Lung (tissue), 12 donors: ENCODE measurements around the gene COBL. TPM values are rescaled to one million over a fixed set of nuclear protein-coding genes. Genes with fewer than 3 reads are reported as not detected.

ENCODE experiments used
- ATAC-seq: fragments of 200-7000 bp; cut with Tn5 transposase; one replicate; pipeline ENCODE4 v1.9.1; 2020; ENCODE audit warnings: moderate number of reproducible peaks; ENCODE audit not compliant: insufficient read depth, low FRiP score
- DNase-seq, 3 donors: peaks; one replicate each; pipeline ENCODE4 v3.0.0-alpha.2; 2013 to 2017
- H3K27ac ChIP-seq, 2 donors: one replicate each; pipeline ENCODE4 v1.5.1; 2013; ENCODE audit warnings: mild to moderate bottlenecking in 2 of 2, moderate library complexity in 2 of 2, control low read depth in 1 of 2, inconsistent platforms in 1 of 2, low read depth in 1 of 2, low read length in 1 of 2
- H3K27me3 ChIP-seq, 3 donors: one replicate each; pipeline ENCODE4 v1.5.1; 2013; ENCODE audit warnings: low read length in 2 of 3; ENCODE audit not compliant: control insufficient read depth in 3 of 3, insufficient read depth in 3 of 3
- H3K36me3 ChIP-seq, 4 donors: one replicate each; pipeline ENCODE4 v1.5.1; 2013; ENCODE audit warnings: low read length in 4 of 4, mild to moderate bottlenecking in 1 of 4, moderate library complexity in 1 of 4; ENCODE audit not compliant: control insufficient read depth in 4 of 4, insufficient read depth in 4 of 4
- H3K4me1 ChIP-seq, 5 donors: one replicate each; pipeline ENCODE4 v1.5.1; 2013; ENCODE audit warnings: low read length in 5 of 5, mild to moderate bottlenecking in 2 of 5, moderate library complexity in 1 of 5; ENCODE audit not compliant: control insufficient read depth in 5 of 5, insufficient read depth in 5 of 5
- H3K4me3 ChIP-seq: one replicate; pipeline ENCODE4 v1.5.1; 2013; ENCODE audit warnings: mild to moderate bottlenecking, control low read depth, moderate library complexity
- H3K9ac ChIP-seq, 2 donors: one replicate each; pipeline ENCODE4 v1.5.1; 2013; ENCODE audit warnings: low read length in 2 of 2, control low read depth in 1 of 2; ENCODE audit not compliant: insufficient read depth in 1 of 2
- H3K9me3 ChIP-seq, 4 donors: one replicate each; pipeline ENCODE4 v1.5.1; 2013; ENCODE audit warnings: low read length in 3 of 4, mild to moderate bottlenecking in 1 of 4, moderate library complexity in 1 of 4; ENCODE audit not compliant: control insufficient read depth in 4 of 4, insufficient read depth in 3 of 4
- CTCF ChIP-seq: IDR thresholded peaks from 2 replicates; pipeline ENCODE4 v1.5.1; 2012; ENCODE audit warnings: mild to moderate bottlenecking; ENCODE audit errors: control extremely low read depth, extremely low read depth
- WGBS, 2 donors: extraction: QIAGEN DNeasy Blood & Tissue Kit; methylation state at CpG; one replicate each; pipeline ENCODE4 v1.1.7; 2013; 5-methylcytosine and 5-hydroxymethylcytosine counted together
- polyA plus RNA-seq, 2 donors: library from polyadenylated mRNA; stranded (reverse); fragments of 200-250 nt; gene quantifications; one replicate each; pipeline ENCODE4 v1.2.1, GENCODE V29; 2013
- total RNA-seq, 2 donors: library from RNA; depleted of rRNA in 1 of 2; stranded (reverse); fragments of >200 nt in 1 of 2; gene quantifications; one replicate each; pipeline ENCODE4 v1.2.1, GENCODE V29; 2014 to 2021
- donor health status: control.
- donor health status: control.
- donor health status: Bipolar disorder and iron deficiency.
- donor health status: healthy.
- donor health status: DM: yes; HTN: yes; CAD: no.

The COBL gene
- total and polyA plus RNA-seq, 4 donors: 6.3 to 38.1 (median 15.0) TPM

GRCh38 chr7:50974240-50974639 is 342.4 kb downstream of the COBL start:
- Histone ChIP-seq H3K4me1 (peaks cover 0 to 4% (median 0%) of the 10 kb centered on the region in 5 donors), H3K27ac (no peak overlapping the region), H3K9me3 (peaks cover 0 to 5% (median 0%) of the 10 kb centered on the region in 4 donors), H3K9ac (no peak overlapping the region), H3K36me3 (no peaks in the 10 kb centered on the region), H3K27me3 (no peaks in the 10 kb centered on the region), H3K4me3 (no peak overlapping the region)
- no peak for DNase-seq
- TF ChIP-seq CTCF: no peak
- WGBS, 2 donors: 58 to 62% methylated on average over 5 of the region's 5 CpGs
- no peak for ATAC-seq

- DNase-seq: no peak
- TF ChIP-seq CTCF: no peak
Observed at GRCh38 chr7:50973814-50974213, 342.8 kb downstream of the COBL start.

GRCh38 chr7:50970092-50970491 is 346.5 kb downstream of the COBL start:
- Histone ChIP-seq H3K9me3 (no peaks in the 10 kb centered on the region), H3K27me3 (no peaks in the 10 kb centered on the region), H3K27ac (no peak overlapping the region), H3K9ac (no peak overlapping the region), H3K4me1 (peaks cover 0 to 4% (median 0%) of the 10 kb centered on the region in 5 donors), H3K36me3 (no peaks in the 10 kb centered on the region), H3K4me3 (no peak overlapping the region)
- no peak for TF ChIP-seq CTCF
- peak in 1 of 3 donors; percentile 15 for DNase-seq
- WGBS, 2 donors: 67 to 79% methylated on average over 7 of the region's 7 CpGs
- ATAC-seq: peak; percentile 62

More at GRCh38 chr7:50973814-50974213, 342.8 kb downstream of the COBL start:
- H3K36me3 ChIP-seq: no peaks in the 10 kb centered on the region
- no peak overlapping the region for H3K9ac ChIP-seq
- no peaks in the 10 kb centered on the region for H3K27me3 ChIP-seq
- H3K9me3 ChIP-seq: peaks cover 0 to 5% (median 0%) of the 10 kb centered on the region in 4 donors
- peaks cover 0 to 4% (median 0%) of the 10 kb centered on the region in 5 donors for H3K4me1 ChIP-seq
- WGBS, 2 donors: 88 to 89% methylated on average over 6 of the region's 6 CpGs
- ATAC-seq: no peak
- H3K27ac ChIP-seq: no peak overlapping the region
- no peak overlapping the region for H3K4me3 ChIP-seq
